GM23338 (cell line): ENCODE measurements around the gene LPCAT4. TPM values are rescaled to one million over a fixed set of nuclear protein-coding genes. Genes with fewer than 3 reads are reported as not detected.

Experiments
- ATAC-seq: fragments of 200-7000 bp; cut with Tn5 transposase; 3 replicates; pipeline ENCODE4 v1.9.1; 2020
- DNase-seq: peaks from one replicate; pipeline ENCODE4 v3.0.0-alpha.2; 2015; ENCODE audit warnings: low spot score
- H2AFZ ChIP-seq: fragments of 200-600 bp; sonication (generic); 2 replicates; pipeline ENCODE4 v1.8.0; 2016; ENCODE audit warnings: antibody characterized with exemption, mild to moderate bottlenecking, moderate library complexity
- H3F3A ChIP-seq: fragments of 200-600 bp; sonication (generic); replicated peaks from 2 replicates; pipeline ENCODE4 v1.8.0; 2017; ENCODE audit warnings: antibody characterized with exemption, mixed run types, low read depth
- H3K27ac ChIP-seq: fragments of 200-600 bp; sonication (generic); 2 replicates; pipeline ENCODE4 v1.6.1; 2016; ENCODE audit warnings: low read depth
- H3K27me3 ChIP-seq: fragments of 200-600 bp; sonication (generic); 2 replicates; pipeline ENCODE4 v1.8.0; 2016; ENCODE audit warnings: mild to moderate bottlenecking, mixed run types, moderate library complexity; ENCODE audit not compliant: insufficient read depth
- H3K36me3 ChIP-seq: fragments of 200-600 bp; sonication (generic); 2 replicates; pipeline ENCODE4 v1.8.0; 2016; ENCODE audit warnings: mild to moderate bottlenecking; ENCODE audit not compliant: insufficient read depth
- H3K4me1 ChIP-seq: fragments of 200-600 bp; sonication (generic); 2 replicates; pipeline ENCODE4 v1.8.0; 2016; ENCODE audit warnings: mild to moderate bottlenecking, moderate library complexity; ENCODE audit not compliant: insufficient read depth
- H3K4me2 ChIP-seq: fragments of 200-600 bp; sonication (generic); 2 replicates; pipeline ENCODE4 v1.7.1; 2017; ENCODE audit warnings: mixed run types
- H3K4me3 ChIP-seq: fragments of 200-600 bp; sonication (generic); 2 replicates; pipeline ENCODE4 v1.6.1; 2016; ENCODE audit warnings: mixed run types
- H3K79me2 ChIP-seq: fragments of 200-600 bp; sonication (generic); replicated peaks from 2 replicates; pipeline ENCODE4 v1.8.0; 2017; ENCODE audit warnings: mild to moderate bottlenecking; ENCODE audit not compliant: insufficient read depth
- H3K9me2 ChIP-seq: fragments of 200-600 bp; sonication (generic); 2 replicates; pipeline ENCODE4 v1.8.0; 2017; ENCODE audit not compliant: insufficient read depth
- H4K20me1 ChIP-seq: fragments of 200-600 bp; sonication (generic); replicated peaks from 2 replicates; pipeline ENCODE4 v1.8.0; 2017; ENCODE audit warnings: mild to moderate bottlenecking; ENCODE audit not compliant: insufficient read depth
- H3K27ac Mint-ChIP-seq: 2 replicates; pipeline ENCODE4 v1.8.0; 2020; ENCODE audit warnings: inconsistent platforms, mild to moderate bottlenecking, moderate library complexity, mixed read lengths
- H3K27me3 Mint-ChIP-seq: 3 replicates; pipeline ENCODE4 v1.8.0; 2022; ENCODE audit warnings: low read depth, mild to moderate bottlenecking, moderate library complexity, mixed read lengths, inconsistent platforms; ENCODE audit not compliant: insufficient read depth, poor library complexity
- H3K36me3 Mint-ChIP-seq: 3 replicates; pipeline ENCODE4 v1.8.0; 2021; ENCODE audit warnings: low read depth, mild to moderate bottlenecking, inconsistent platforms, moderate library complexity, mixed read lengths
- H3K4me1 Mint-ChIP-seq: 3 replicates; pipeline ENCODE4 v1.8.0; 2020; ENCODE audit warnings: mild to moderate bottlenecking, inconsistent platforms, mixed read lengths
- H3K4me3 Mint-ChIP-seq: 3 replicates; pipeline ENCODE4 v1.8.0; 2021; ENCODE audit warnings: moderate library complexity, mild to moderate bottlenecking, inconsistent platforms, mixed read lengths
- H3K9me3 Mint-ChIP-seq: 3 replicates; pipeline ENCODE4 v1.8.0; 2020; ENCODE audit warnings: moderate library complexity, mild to moderate bottlenecking, inconsistent platforms, mixed read lengths
- CREB1 ChIP-seq: fragments of 250-450 bp; sonication (Bioruptor Pico); IDR thresholded peaks from 2 replicates; pipeline ENCODE4 v1.5.0; 2020; ENCODE audit warnings: low read depth, mild to moderate bottlenecking, moderate library complexity
- EZH2 ChIP-seq: fragments of 200-600 bp; sonication (generic); IDR thresholded peaks from one replicate; pipeline ENCODE4 v1.8.0; 2017; ENCODE audit warnings: antibody characterized with exemption, mild to moderate bottlenecking, low read depth; ENCODE audit not compliant: unreplicated experiment
- EZH2phosphoT487 ChIP-seq: fragments of 200-600 bp; sonication (generic); IDR thresholded peaks from one replicate; pipeline ENCODE4 v1.8.1; 2018; ENCODE audit warnings: antibody characterized with exemption; ENCODE audit not compliant: unreplicated experiment
- JUNB ChIP-seq: IDR thresholded peaks from one replicate; pipeline ENCODE4 v1.6.1; 2016; ENCODE audit warnings: antibody characterized with exemption; ENCODE audit not compliant: unreplicated experiment
- NANOG ChIP-seq: IDR thresholded peaks from 2 replicates; pipeline ENCODE4 v1.6.1; 2016; ENCODE audit warnings: antibody characterized with exemption, borderline replicate concordance
- POLR2AphosphoS5 ChIP-seq: IDR thresholded peaks from 2 replicates; pipeline ENCODE4 v1.6.1; 2016; ENCODE audit warnings: antibody characterized with exemption, low read depth
- STAT1 ChIP-seq: IDR thresholded peaks from one replicate; pipeline ENCODE4 v1.6.1; 2016; ENCODE audit warnings: antibody characterized with exemption; ENCODE audit not compliant: unreplicated experiment
- ZNF114 ChIP-seq: fragments of 250-450 bp; sonication (Bioruptor Pico); IDR thresholded peaks from 2 replicates; pipeline ENCODE4 v1.5.0; 2020; ENCODE audit warnings: mild to moderate bottlenecking, moderate library complexity
- ZNF331 ChIP-seq: fragments of 250-450 bp; sonication (Bioruptor Pico); IDR thresholded peaks from 2 replicates; pipeline ENCODE4 v1.5.0; 2020; ENCODE audit warnings: low read depth, mild to moderate bottlenecking, moderate library complexity
- polyA plus RNA-seq: library from polyadenylated mRNA; unstranded; fragments of >200 nt; fragmentation: Nextera tagmentation; extraction: Ambion mirVana; gene quantifications from 2 replicates; pipeline ENCODE4 v1.2.1, GENCODE V29; 2016
- total RNA-seq: library from RNA; depleted of rRNA; stranded (reverse); fragments of >200 nt; shearing (Covaris generic); gene quantifications from 2 replicates; pipeline ENCODE4 v1.2.3, GENCODE V29; 2014
- TF ChIP-seq, protein P1 (sequence below): fragments of 250-450 bp; sonication (Bioruptor Pico); IDR thresholded peaks from 2 replicates; pipeline ENCODE4 v1.5.0; 2020; ENCODE audit warnings: mild to moderate bottlenecking, moderate library complexity
- TF ChIP-seq, protein P2 (sequence below), 2 experiments: fragments of 200-600 bp in 1 of 2; sonication (generic) in 1 of 2; conservative IDR thresholded peaks; 2 replicates each; pipeline versions ENCODE4 v1.5.1 to v1.6.1; 2016 to 2017; ENCODE audit warnings: antibody characterized with exemption in 2 of 2, low read depth in 2 of 2, mild to moderate bottlenecking in 2 of 2, moderate library complexity in 1 of 2
- TF ChIP-seq, protein P3 (sequence below): IDR thresholded peaks from 2 replicates; pipeline ENCODE4 v1.6.1; 2016; ENCODE audit warnings: antibody characterized with exemption
- TF ChIP-seq, protein P4 (sequence below): IDR thresholded peaks from one replicate; pipeline ENCODE4 v1.6.1; 2018; ENCODE audit warnings: antibody characterized with exemption; ENCODE audit not compliant: unreplicated experiment

Gene LPCAT4
- total and polyA plus RNA-seq, 2 experiments from 2014 or later: 36.8 to 49.1 TPM

DNA sequence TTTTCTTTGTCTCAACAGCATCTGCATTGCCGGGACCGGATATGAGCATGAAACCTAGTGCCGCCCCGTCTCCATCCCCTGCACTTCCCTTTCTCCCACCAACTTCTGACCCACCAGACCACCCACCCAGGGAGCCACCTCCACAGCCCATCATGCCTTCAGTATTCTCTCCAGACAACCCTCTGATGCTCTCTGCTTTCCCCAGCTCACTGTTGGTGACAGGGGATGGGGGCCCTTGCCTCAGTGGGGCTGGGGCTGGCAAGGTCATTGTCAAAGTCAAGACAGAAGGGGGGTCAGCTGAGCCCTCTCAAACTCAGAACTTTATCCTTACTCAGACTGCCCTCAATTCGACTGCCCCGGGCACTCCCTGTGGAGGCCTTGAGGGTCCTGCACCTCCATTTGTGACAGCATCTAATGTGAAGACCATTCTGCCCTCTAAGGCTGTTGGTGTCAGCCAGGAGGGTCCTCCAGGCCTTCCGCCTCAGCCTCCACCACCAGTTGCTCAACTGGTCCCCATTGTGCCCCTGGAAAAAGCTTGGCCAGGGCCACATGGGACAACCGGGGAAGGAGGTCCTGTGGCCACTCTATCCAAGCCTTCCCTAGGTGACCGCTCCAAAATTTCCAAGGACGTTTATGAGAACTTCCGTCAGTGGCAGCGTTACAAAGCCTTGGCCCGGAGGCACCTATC lies 18.9 kb downstream of the LPCAT4 start:
- Histone ChIP-seq H3K9me2 (no peaks in the 10 kb centered on the region), H3K4me3 (no peak overlapping the region), H3K27ac (no peak overlapping the region), H2AFZ (no peak overlapping the region), H3K4me2 (no peak overlapping the region), H3K79me2 (no peaks in the 10 kb centered on the region), H3K4me1 (0 out of 2 replicates have a peak, but pooled peaks cover 4% of the 10 kb centered on the region), H3F3A (no peaks in the 10 kb centered on the region), H3K27me3 (no peaks in the 10 kb centered on the region), H3K36me3 (no peaks in the 10 kb centered on the region), H4K20me1 (no peaks in the 10 kb centered on the region)
- DNase-seq: no peak
- Mint-ChIP-seq H3K4me1 (peaks cover 5% of the 10 kb centered on the region; the same call in 2 of the 3 replicates), H3K9me3 (no peaks in the 10 kb centered on the region; the same call in 2 of the 3 replicates), H3K36me3 (0 out of 3 replicates have a peak, but pooled peaks cover under 1% of the 10 kb centered on the region), H3K27ac (no peak overlapping the region; the same call in 1 of the 2 replicates), H3K27me3 (peaks cover 9% of the 10 kb centered on the region), H3K4me3 (no peak overlapping the region)
- no peak for TF ChIP-seq CREB1 (CRISPR knock-in tag)
- no peak for TF ChIP-seq EZH2phosphoT487
- TF ChIP-seq JUNB: no peak
- TF ChIP-seq, protein P1, sequence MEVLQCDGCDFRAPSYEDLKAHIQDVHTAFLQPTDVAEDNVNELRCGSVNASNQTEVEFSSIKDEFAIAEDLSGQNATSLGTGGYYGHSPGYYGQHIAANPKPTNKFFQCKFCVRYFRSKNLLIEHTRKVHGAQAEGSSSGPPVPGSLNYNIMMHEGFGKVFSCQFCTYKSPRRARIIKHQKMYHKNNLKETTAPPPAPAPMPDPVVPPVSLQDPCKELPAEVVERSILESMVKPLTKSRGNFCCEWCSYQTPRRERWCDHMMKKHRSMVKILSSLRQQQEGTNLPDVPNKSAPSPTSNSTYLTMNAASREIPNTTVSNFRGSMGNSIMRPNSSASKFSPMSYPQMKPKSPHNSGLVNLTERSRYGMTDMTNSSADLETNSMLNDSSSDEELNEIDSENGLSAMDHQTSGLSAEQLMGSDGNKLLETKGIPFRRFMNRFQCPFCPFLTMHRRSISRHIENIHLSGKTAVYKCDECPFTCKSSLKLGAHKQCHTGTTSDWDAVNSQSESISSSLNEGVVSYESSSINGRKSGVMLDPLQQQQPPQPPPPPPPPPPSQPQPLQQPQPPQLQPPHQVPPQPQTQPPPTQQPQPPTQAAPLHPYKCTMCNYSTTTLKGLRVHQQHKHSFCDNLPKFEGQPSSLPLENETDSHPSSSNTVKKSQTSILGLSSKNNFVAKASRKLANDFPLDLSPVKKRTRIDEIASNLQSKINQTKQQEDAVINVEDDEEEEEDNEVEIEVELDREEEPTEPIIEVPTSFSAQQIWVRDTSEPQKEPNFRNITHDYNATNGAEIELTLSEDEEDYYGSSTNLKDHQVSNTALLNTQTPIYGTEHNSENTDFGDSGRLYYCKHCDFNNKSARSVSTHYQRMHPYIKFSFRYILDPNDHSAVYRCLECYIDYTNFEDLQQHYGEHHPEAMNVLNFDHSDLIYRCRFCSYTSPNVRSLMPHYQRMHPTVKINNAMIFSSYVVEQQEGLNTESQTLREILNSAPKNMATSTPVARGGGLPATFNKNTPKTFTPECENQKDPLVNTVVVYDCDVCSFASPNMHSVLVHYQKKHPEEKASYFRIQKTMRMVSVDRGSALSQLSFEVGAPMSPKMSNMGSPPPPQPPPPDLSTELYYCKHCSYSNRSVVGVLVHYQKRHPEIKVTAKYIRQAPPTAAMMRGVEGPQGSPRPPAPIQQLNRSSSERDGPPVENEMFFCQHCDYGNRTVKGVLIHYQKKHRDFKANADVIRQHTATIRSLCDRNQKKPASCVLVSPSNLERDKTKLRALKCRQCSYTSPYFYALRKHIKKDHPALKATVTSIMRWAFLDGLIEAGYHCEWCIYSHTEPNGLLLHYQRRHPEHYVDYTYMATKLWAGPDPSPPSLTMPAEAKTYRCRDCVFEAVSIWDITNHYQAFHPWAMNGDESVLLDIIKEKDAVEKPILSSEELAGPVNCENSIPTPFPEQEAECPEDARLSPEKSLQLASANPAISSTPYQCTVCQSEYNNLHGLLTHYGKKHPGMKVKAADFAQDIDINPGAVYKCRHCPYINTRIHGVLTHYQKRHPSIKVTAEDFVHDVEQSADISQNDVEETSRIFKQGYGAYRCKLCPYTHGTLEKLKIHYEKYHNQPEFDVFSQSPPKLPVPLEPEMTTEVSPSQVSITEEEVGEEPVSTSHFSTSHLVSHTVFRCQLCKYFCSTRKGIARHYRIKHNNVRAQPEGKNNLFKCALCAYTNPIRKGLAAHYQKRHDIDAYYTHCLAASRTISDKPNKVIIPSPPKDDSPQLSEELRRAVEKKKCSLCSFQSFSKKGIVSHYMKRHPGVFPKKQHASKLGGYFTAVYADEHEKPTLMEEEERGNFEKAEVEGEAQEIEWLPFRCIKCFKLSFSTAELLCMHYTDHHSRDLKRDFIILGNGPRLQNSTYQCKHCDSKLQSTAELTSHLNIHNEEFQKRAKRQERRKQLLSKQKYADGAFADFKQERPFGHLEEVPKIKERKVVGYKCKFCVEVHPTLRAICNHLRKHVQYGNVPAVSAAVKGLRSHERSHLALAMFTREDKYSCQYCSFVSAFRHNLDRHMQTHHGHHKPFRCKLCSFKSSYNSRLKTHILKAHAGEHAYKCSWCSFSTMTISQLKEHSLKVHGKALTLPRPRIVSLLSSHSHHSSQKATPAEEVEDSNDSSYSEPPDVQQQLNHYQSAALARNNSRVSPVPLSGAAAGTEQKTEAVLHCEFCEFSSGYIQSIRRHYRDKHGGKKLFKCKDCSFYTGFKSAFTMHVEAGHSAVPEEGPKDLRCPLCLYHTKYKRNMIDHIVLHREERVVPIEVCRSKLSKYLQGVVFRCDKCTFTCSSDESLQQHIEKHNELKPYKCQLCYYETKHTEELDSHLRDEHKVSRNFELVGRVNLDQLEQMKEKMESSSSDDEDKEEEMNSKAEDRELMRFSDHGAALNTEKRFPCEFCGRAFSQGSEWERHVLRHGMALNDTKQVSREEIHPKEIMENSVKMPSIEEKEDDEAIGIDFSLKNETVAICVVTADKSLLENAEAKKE (CRISPR knock-in tag): no peak
- no peak for TF ChIP-seq STAT1
- TF ChIP-seq, protein P2, sequence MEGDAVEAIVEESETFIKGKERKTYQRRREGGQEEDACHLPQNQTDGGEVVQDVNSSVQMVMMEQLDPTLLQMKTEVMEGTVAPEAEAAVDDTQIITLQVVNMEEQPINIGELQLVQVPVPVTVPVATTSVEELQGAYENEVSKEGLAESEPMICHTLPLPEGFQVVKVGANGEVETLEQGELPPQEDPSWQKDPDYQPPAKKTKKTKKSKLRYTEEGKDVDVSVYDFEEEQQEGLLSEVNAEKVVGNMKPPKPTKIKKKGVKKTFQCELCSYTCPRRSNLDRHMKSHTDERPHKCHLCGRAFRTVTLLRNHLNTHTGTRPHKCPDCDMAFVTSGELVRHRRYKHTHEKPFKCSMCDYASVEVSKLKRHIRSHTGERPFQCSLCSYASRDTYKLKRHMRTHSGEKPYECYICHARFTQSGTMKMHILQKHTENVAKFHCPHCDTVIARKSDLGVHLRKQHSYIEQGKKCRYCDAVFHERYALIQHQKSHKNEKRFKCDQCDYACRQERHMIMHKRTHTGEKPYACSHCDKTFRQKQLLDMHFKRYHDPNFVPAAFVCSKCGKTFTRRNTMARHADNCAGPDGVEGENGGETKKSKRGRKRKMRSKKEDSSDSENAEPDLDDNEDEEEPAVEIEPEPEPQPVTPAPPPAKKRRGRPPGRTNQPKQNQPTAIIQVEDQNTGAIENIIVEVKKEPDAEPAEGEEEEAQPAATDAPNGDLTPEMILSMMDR (conservative IDR thresholded peaks at IDR 0.05; ENCODE audit: low read depth in 2 of 2): no peak
- TF ChIP-seq, protein P3, sequence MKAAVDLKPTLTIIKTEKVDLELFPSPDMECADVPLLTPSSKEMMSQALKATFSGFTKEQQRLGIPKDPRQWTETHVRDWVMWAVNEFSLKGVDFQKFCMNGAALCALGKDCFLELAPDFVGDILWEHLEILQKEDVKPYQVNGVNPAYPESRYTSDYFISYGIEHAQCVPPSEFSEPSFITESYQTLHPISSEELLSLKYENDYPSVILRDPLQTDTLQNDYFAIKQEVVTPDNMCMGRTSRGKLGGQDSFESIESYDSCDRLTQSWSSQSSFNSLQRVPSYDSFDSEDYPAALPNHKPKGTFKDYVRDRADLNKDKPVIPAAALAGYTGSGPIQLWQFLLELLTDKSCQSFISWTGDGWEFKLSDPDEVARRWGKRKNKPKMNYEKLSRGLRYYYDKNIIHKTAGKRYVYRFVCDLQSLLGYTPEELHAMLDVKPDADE: no peak
- no peak for TF ChIP-seq POLR2AphosphoS5
- no peak for TF ChIP-seq EZH2
- TF ChIP-seq ZNF114 (CRISPR knock-in tag): no peak
- no peak for TF ChIP-seq ZNF331
- TF ChIP-seq, protein P4, sequence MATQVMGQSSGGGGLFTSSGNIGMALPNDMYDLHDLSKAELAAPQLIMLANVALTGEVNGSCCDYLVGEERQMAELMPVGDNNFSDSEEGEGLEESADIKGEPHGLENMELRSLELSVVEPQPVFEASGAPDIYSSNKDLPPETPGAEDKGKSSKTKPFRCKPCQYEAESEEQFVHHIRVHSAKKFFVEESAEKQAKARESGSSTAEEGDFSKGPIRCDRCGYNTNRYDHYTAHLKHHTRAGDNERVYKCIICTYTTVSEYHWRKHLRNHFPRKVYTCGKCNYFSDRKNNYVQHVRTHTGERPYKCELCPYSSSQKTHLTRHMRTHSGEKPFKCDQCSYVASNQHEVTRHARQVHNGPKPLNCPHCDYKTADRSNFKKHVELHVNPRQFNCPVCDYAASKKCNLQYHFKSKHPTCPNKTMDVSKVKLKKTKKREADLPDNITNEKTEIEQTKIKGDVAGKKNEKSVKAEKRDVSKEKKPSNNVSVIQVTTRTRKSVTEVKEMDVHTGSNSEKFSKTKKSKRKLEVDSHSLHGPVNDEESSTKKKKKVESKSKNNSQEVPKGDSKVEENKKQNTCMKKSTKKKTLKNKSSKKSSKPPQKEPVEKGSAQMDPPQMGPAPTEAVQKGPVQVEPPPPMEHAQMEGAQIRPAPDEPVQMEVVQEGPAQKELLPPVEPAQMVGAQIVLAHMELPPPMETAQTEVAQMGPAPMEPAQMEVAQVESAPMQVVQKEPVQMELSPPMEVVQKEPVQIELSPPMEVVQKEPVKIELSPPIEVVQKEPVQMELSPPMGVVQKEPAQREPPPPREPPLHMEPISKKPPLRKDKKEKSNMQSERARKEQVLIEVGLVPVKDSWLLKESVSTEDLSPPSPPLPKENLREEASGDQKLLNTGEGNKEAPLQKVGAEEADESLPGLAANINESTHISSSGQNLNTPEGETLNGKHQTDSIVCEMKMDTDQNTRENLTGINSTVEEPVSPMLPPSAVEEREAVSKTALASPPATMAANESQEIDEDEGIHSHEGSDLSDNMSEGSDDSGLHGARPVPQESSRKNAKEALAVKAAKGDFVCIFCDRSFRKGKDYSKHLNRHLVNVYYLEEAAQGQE: no peak
- TF ChIP-seq NANOG: no peak
- ATAC-seq: no peak
